ENCODE results near the gene ZBTB12. TPM values are rescaled to one million over a fixed set of nuclear protein-coding genes. Genes with fewer than 3 reads are reported as not detected.

ZBTB12 gene
- total RNA-seq, 2 donors from 2014 or later, result 25.4 to 29.9 TPM

GRCh38 chr6:31928672-31928939 is 26.7 kb upstream of the ZBTB12 start:
- Mint-ChIP-seq H3K4me3 (no peak overlapping the region), H3K4me1 (no peaks in the 10 kb centered on the region), H3K27me3 (ENCODE audit: insufficient read depth) (peaks cover 23% of the 10 kb centered on the region), H3K36me3 (ENCODE audit: low read depth) (no peaks in the 10 kb centered on the region), H3K27ac (no peak overlapping the region), H3K9me3 (peaks cover 16% of the 10 kb centered on the region)
- no peak overlapping the region for H3K4me3 ChIP-seq (ENCODE audit: low read length)
- no peak overlapping the region for H3K27ac ChIP-seq (ENCODE audit: low read depth, low read length)
- 89 to 100% methylated on average over 1 to 9 of the region's 9 CpGs for WGBS, 2 experiments (ENCODE audit: insufficient coverage in 1 of 2, insufficient read length in 1 of 2)
- no peak overlapping the region for H3K9ac ChIP-seq (ENCODE audit: extremely low read depth, low read length, poor library complexity, severe bottlenecking)
- no peaks in the 10 kb centered on the region for H3K36me3 ChIP-seq (ENCODE audit: control insufficient read depth, insufficient read depth, low read length)
- H3K4me1 ChIP-seq (ENCODE audit: control insufficient read depth, insufficient read depth, low read length), result no peaks in the 10 kb centered on the region
- H3K27me3 ChIP-seq (ENCODE audit: control insufficient read depth, insufficient read depth, low read length, poor library complexity, severe bottlenecking), result peaks cover 9% of the 10 kb centered on the region
- TF ChIP-seq, protein P1, sequence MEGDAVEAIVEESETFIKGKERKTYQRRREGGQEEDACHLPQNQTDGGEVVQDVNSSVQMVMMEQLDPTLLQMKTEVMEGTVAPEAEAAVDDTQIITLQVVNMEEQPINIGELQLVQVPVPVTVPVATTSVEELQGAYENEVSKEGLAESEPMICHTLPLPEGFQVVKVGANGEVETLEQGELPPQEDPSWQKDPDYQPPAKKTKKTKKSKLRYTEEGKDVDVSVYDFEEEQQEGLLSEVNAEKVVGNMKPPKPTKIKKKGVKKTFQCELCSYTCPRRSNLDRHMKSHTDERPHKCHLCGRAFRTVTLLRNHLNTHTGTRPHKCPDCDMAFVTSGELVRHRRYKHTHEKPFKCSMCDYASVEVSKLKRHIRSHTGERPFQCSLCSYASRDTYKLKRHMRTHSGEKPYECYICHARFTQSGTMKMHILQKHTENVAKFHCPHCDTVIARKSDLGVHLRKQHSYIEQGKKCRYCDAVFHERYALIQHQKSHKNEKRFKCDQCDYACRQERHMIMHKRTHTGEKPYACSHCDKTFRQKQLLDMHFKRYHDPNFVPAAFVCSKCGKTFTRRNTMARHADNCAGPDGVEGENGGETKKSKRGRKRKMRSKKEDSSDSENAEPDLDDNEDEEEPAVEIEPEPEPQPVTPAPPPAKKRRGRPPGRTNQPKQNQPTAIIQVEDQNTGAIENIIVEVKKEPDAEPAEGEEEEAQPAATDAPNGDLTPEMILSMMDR (conservative IDR thresholded peaks at IDR 0.05), result no peak
- H3K9me3 ChIP-seq (ENCODE audit: control insufficient read depth, low read length), result no peaks in the 10 kb centered on the region
- DNase-seq, result no peak

GRCh38 chr6:31927863-31928671 is 26.2 kb upstream of the ZBTB12 start:
- Mint-ChIP-seq H3K9me3 (peaks cover 10% of the 10 kb centered on the region), H3K27me3 (ENCODE audit: insufficient read depth) (peaks cover 18% of the 10 kb centered on the region), H3K4me1 (no peaks in the 10 kb centered on the region), H3K4me3 (no peak overlapping the region), H3K27ac (no peak overlapping the region), H3K36me3 (ENCODE audit: low read depth) (no peaks in the 10 kb centered on the region)
- Histone ChIP-seq H3K9me3 (ENCODE audit: control insufficient read depth, low read length) (no peaks in the 10 kb centered on the region), H3K27me3 (ENCODE audit: control insufficient read depth, insufficient read depth, low read length, poor library complexity, severe bottlenecking) (peaks cover 9% of the 10 kb centered on the region), H3K9ac (ENCODE audit: extremely low read depth, low read length, poor library complexity, severe bottlenecking) (no peak overlapping the region), H3K36me3 (ENCODE audit: control insufficient read depth, insufficient read depth, low read length) (no peaks in the 10 kb centered on the region), H3K4me3 (ENCODE audit: low read length) (no peak overlapping the region), H3K4me1 (ENCODE audit: control insufficient read depth, insufficient read depth, low read length) (no peaks in the 10 kb centered on the region), H3K27ac (ENCODE audit: low read depth, low read length) (no peak overlapping the region)
- TF ChIP-seq, protein P1 (conservative IDR thresholded peaks at IDR 0.05), result no peak
- 86 to 93% methylated on average over 5 to 11 of the region's 11 CpGs for WGBS, 2 experiments (ENCODE audit: insufficient coverage in 1 of 2, insufficient read length in 1 of 2)
- no peak for DNase-seq

DNA sequence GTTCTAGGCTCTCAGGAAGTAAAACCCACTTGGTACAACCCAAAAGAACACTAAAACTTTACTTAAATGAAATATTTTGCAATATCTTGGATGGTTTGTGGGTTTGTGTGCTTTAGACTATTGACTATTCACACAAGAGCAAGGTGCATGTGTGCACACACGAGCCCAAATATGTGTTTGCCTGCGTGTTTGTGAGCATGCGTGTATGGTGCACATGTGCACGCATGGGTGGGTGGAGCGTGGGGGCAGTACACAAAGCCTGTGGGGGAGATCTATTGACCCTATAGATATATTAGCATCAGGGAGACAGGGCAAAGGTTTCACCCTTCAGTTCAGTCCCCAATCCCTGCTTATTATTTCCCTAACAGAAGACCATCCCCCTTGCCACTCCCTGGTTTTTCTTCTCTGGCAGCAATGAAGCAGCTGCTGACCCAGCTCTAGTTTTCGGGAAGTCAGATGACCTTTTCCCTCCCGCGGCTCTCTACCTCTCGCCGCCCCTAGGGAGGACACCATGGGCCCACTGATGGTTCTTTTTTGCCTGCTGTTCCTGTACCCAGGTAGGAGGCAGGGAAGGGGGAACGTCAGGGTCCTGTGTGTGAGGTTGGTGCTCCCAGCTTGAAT is 25.5 kb upstream of the ZBTB12 start, which contains the start of gene C2:
TSS of gene C2 (plus strand) at position 476 of the 621 bp plus-strand sequence. CDS start at position 512, 36 bp downstream.
- TF ChIP-seq, protein P1 (conservative IDR thresholded peaks at IDR 0.05), result no peak
- Histone ChIP-seq H3K27ac (ENCODE audit: low read depth, low read length) (no peak within 1 kb of the TSS), H3K36me3 (ENCODE audit: control insufficient read depth, insufficient read depth, low read length) (no peaks in the 10 kb centered on the region), H3K27me3 (ENCODE audit: control insufficient read depth, insufficient read depth, low read length, poor library complexity, severe bottlenecking) (peaks cover 9% of the 10 kb centered on the region), H3K4me1 (ENCODE audit: control insufficient read depth, insufficient read depth, low read length) (no peaks in the 10 kb centered on the region), H3K9me3 (ENCODE audit: control insufficient read depth, low read length) (no peaks in the 10 kb centered on the region), H3K4me3 (ENCODE audit: low read length) (no peak within 1 kb of the TSS), H3K9ac (ENCODE audit: extremely low read depth, low read length, poor library complexity, severe bottlenecking) (no peak within 1 kb of the TSS)
- DNase-seq, result no peak
- no peak within 1 kb of the TSS for H3K27ac Mint-ChIP-seq
- peaks cover 6% of the 10 kb centered on the region for H3K9me3 Mint-ChIP-seq
- no peaks in the 10 kb centered on the region for H3K4me1 Mint-ChIP-seq
- H3K27me3 Mint-ChIP-seq (ENCODE audit: insufficient read depth), result peaks cover 14% of the 10 kb centered on the region
- no peaks in the 10 kb centered on the region for H3K36me3 Mint-ChIP-seq (ENCODE audit: low read depth)
- WGBS, 2 experiments (ENCODE audit: insufficient coverage in 1 of 2, insufficient read length in 1 of 2), result 86 to 92% methylated on average over 7 to 11 of the region's 11 CpGs
- no peak within 1 kb of the TSS for H3K4me3 Mint-ChIP-seq
